Endothelial cell of umbilical vein (primary cell): ENCODE data around the gene EXT2.

Experiments
- MYC ChIP-seq: IDR thresholded peaks from one replicate; pipeline ENCODE4 v1.6.1; 2011; ENCODE audit warnings: mild to moderate bottlenecking, low read depth, low read length
- POLR2A ChIP-seq: IDR thresholded peaks from 2 replicates; pipeline ENCODE4 v1.6.1; 2012; ENCODE audit warnings: low read depth, mild to moderate bottlenecking, control low read depth, low read length
- POLR2AphosphoS5 ChIP-seq: IDR thresholded peaks from 2 replicates; pipeline ENCODE4 v1.6.1; 2012; ENCODE audit warnings: low read depth, mild to moderate bottlenecking, control low read depth, low read length, moderate library complexity; ENCODE audit not compliant: insufficient read depth
- TF ChIP-seq, protein P1 (sequence below), 2 donors: IDR thresholded peaks; 1 replicate in 1 of 2; 2 replicates in 1 of 2; pipeline ENCODE4 v1.5.1; 2011; ENCODE audit warnings: low read length in 2 of 2, mild to moderate bottlenecking in 2 of 2, moderate library complexity in 2 of 2, control low read depth in 1 of 2, inconsistent platforms in 1 of 2, low read depth in 1 of 2; ENCODE audit not compliant: insufficient read depth in 1 of 2; ENCODE audit errors: extremely low read depth in 1 of 2

DNA sequence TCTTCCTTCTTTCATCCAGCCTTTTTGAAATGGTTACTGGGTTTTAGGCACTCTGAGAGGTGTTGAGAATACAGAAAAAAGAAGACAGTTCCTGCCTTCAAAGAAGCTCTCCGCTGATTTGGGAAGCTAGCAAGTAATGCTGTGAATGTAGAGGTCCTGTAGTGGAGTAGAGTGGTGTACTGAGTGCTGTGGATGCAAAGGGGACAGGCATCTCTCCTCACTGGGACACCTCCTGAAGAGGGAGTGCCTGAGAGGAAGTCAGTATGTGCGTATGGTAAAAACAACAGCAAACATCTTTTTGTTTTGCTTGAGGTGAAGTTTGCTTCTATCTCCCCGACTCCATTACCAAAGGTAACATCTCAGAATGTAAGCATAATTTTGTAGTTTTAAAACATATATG, 77.5 kb downstream of the EXT2 start:
- TF ChIP-seq, protein P1, sequence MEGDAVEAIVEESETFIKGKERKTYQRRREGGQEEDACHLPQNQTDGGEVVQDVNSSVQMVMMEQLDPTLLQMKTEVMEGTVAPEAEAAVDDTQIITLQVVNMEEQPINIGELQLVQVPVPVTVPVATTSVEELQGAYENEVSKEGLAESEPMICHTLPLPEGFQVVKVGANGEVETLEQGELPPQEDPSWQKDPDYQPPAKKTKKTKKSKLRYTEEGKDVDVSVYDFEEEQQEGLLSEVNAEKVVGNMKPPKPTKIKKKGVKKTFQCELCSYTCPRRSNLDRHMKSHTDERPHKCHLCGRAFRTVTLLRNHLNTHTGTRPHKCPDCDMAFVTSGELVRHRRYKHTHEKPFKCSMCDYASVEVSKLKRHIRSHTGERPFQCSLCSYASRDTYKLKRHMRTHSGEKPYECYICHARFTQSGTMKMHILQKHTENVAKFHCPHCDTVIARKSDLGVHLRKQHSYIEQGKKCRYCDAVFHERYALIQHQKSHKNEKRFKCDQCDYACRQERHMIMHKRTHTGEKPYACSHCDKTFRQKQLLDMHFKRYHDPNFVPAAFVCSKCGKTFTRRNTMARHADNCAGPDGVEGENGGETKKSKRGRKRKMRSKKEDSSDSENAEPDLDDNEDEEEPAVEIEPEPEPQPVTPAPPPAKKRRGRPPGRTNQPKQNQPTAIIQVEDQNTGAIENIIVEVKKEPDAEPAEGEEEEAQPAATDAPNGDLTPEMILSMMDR (IDR thresholded peaks at IDR 0.05; ENCODE audit: extremely low read depth in 1 of 2, insufficient read depth in 1 of 2, low read depth in 1 of 2, low read length in 2 of 2) = no peak
- TF ChIP-seq POLR2AphosphoS5 (no peak), POLR2A (no peak), MYC (no peak)
